Spleen (tissue), 11 donors: ENCODE results near the gene NME9. TPM values are rescaled to one million over a fixed set of nuclear protein-coding genes. Genes with fewer than 3 reads are reported as not detected.

Source experiments
- DNase-seq: peaks from one replicate; pipeline ENCODE4 v3.0.0-alpha.2; 2020
- H3K27ac ChIP-seq, 8 donors: fragments of 200-600 bp; sonication (generic) in 7 of 8; 1 replicate in 4 of 8; 2 replicates in 4 of 8; pipeline versions ENCODE4 v1.5.0 to v1.8.0; 2016 to 2021; ENCODE audit warnings: inconsistent platforms in 4 of 8, mild to moderate bottlenecking in 4 of 8, moderate library complexity in 1 of 8
- H3K27me3 ChIP-seq, 7 donors: fragments of 200-600 bp; sonication (generic) in 6 of 7; replicated peaks in 1 of 7; 1 replicate in 4 of 7; 2 replicates in 3 of 7; pipeline versions ENCODE4 v1.5.0 to v1.8.0; 2016 to 2021; ENCODE audit warnings: inconsistent platforms in 3 of 7, mild to moderate bottlenecking in 1 of 7
- H3K36me3 ChIP-seq, 6 donors: fragments of 200-600 bp; sonication (generic) in 5 of 6; 1 replicate in 4 of 6; 2 replicates in 2 of 6; pipeline versions ENCODE4 v1.5.0 to v1.8.0; 2016 to 2021; ENCODE audit warnings: inconsistent platforms in 2 of 6
- H3K4me1 ChIP-seq, 6 donors: fragments of 200-600 bp; sonication (generic) in 5 of 6; 1 replicate in 3 of 6; 2 replicates in 3 of 6; pipeline versions ENCODE4 v1.5.0 to v1.8.0; 2016 to 2021; ENCODE audit warnings: inconsistent platforms in 3 of 6
- H3K4me3 ChIP-seq, 8 donors: fragments of 200-600 bp; sonication (generic) in 7 of 8; 1 replicate in 4 of 8; 2 replicates in 4 of 8; pipeline versions ENCODE4 v1.5.0 to v1.8.0; 2016 to 2021; ENCODE audit warnings: inconsistent platforms in 4 of 8, mild to moderate bottlenecking in 4 of 8, moderate library complexity in 2 of 8
- H3K9me3 ChIP-seq, 8 donors: fragments of 200-600 bp; sonication (generic) in 7 of 8; 1 replicate in 4 of 8; 2 replicates in 4 of 8; pipeline versions ENCODE4 v1.5.0 to v1.8.0; 2016 to 2021; ENCODE audit warnings: inconsistent platforms in 4 of 8
- POLR2A ChIP-seq, 3 donors: fragments of 450-650 bp; IDR thresholded peaks; one replicate each; pipeline ENCODE4 v1.5.1; 2017; ENCODE audit warnings: antibody characterized with exemption in 3 of 3, mild to moderate bottlenecking in 1 of 3
- POLR2AphosphoS5 ChIP-seq, 3 donors: sonication (generic); formaldehyde crosslinking; IDR thresholded peaks; one replicate each; pipeline ENCODE4 v1.5.1; 2017; ENCODE audit warnings: antibody characterized with exemption in 3 of 3
- WGBS, 5 donors: extraction: QIAGEN DNeasy Blood & Tissue Kit in 3 of 5; methylation state at CpG; one replicate each; pipeline versions ENCODE4 v1.1.5 to v1.1.7; 2013 to 2018; 5-methylcytosine and 5-hydroxymethylcytosine counted together
- intact Hi-C: fragments of 100-400 bp; cut with DNase I; formaldehyde crosslinking; loops from one replicate; pipeline ENCODE4 v1.15.0; 2023; ENCODE audit warnings: low total_unique reads
- polyA plus RNA-seq, 3 donors: library from polyadenylated mRNA; stranded (reverse); fragments of 200-250 nt; gene quantifications; one replicate each; pipeline ENCODE4 v1.2.1, GENCODE V29; 2013
- total RNA-seq, 7 donors: library from RNA; depleted of rRNA in 3 of 7; stranded (reverse); fragments of >200 nt in 3 of 7; fragmentation: NEBNext Ultra II Directional in 4 of 7; extraction: Animal tissue kit (Norgen Biotek cat#: 25700) in 4 of 7; gene quantifications; one replicate each; pipeline versions ENCODE4 v1.1.0 to v1.2.1, GENCODE V29; 2016 to 2021
- TF ChIP-seq, protein P1 (sequence below), 11 experiments: fragments of 200-600 bp in 7 of 11; fragments of 450-650 bp in 4 of 11; sonication (generic) in 4 of 11; IDR thresholded peaks in 8 of 11; conservative IDR thresholded peaks in 3 of 11; 1 replicate in 7 of 11; 2 replicates in 4 of 11; pipeline versions ENCODE4 v1.4.0 to v1.8.0; 2016 to 2021; ENCODE audit warnings: antibody characterized with exemption in 11 of 11, inconsistent platforms in 4 of 11, mild to moderate bottlenecking in 1 of 11
- donor health status: healthy with polysubstance abuse.
- donor health status: DM: no; HTN: no; CAD: no; lungs with moderate emphysema.
- donor health status: DM: no; HTN: no; CAD: no.
- donor health status: Bipolar disorder and iron deficiency.
- donor health status: healthy.
- donor health status: DM: no; HTN: no; CAD: no.
- donor health status: DM: yes; HTN: yes; CAD: no.

The NME9 gene
- total and polyA plus RNA-seq, 10 donors = 0.14 to 4.1 (median 0.44) TPM; not detected in 4

- WGBS, 5 donors = 82 to 95% (median 88%) methylated on average over 4 of the region's 4 CpGs
- intact Hi-C loops = loop anchor here (5.0 kb wide), 1 partner anchor 83 kb away; no protein-coding TSS in a partner anchor
Observed at GRCh38 chr3:138334608-138335007, 5.0 kb upstream of the NME9 start.

DNA sequence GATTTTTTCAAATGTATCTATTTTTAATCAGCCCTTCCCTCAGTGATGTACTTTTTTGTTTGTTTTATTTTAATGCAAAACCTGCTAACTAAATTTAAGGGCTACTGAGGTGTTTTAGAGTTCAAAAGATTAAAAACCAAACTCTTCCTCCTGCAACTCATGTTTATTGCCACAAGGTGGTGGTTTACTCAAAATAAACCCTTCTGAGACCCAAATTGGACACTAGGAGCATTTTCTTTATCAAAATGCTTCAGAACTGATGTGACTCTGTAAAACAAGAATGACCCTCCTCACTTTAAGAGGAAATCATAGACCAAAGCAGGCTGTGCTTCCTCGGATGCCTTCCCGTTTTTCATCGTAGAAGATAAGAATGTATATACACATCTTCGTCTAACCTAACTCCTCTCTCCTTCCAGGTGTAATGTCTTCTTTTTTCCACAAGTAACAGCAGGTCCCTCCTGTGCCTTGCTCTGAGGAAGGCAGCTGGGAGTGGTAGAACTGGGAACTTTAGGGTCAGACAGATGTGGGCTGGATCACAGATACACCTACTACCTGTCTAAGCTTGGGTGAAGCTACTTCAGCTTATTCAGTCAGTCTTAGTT lies 2.9 kb upstream of the NME9 start:
- Histone ChIP-seq H3K27me3 (peaks cover 0 to 4% (median 0%) of the 10 kb centered on the region in 7 donors), H3K4me3 (no peak overlapping the region), H3K27ac (no peak overlapping the region), H3K4me1 (peaks cover 8 to 21% (median 17%) of the 10 kb centered on the region in 6 donors), H3K36me3 (no peaks in the 10 kb centered on the region), H3K9me3 (no peaks in the 10 kb centered on the region)
- TF ChIP-seq, protein P1, sequence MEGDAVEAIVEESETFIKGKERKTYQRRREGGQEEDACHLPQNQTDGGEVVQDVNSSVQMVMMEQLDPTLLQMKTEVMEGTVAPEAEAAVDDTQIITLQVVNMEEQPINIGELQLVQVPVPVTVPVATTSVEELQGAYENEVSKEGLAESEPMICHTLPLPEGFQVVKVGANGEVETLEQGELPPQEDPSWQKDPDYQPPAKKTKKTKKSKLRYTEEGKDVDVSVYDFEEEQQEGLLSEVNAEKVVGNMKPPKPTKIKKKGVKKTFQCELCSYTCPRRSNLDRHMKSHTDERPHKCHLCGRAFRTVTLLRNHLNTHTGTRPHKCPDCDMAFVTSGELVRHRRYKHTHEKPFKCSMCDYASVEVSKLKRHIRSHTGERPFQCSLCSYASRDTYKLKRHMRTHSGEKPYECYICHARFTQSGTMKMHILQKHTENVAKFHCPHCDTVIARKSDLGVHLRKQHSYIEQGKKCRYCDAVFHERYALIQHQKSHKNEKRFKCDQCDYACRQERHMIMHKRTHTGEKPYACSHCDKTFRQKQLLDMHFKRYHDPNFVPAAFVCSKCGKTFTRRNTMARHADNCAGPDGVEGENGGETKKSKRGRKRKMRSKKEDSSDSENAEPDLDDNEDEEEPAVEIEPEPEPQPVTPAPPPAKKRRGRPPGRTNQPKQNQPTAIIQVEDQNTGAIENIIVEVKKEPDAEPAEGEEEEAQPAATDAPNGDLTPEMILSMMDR (IDR thresholded peaks at IDR 0.05 in 8 of 11, conservative IDR thresholded peaks at IDR 0.05 in 3 of 11) = peak in 9 of 11 experiments; percentile 22 to 63 (median 57)
- TF ChIP-seq POLR2A (IDR thresholded peaks at IDR 0.05) = no peak
- no peak for TF ChIP-seq POLR2AphosphoS5 (IDR thresholded peaks at IDR 0.05)
- intact Hi-C loops = loop anchor here (5.0 kb wide), 1 partner anchor 85 kb away; no protein-coding TSS in a partner anchor
- WGBS, 5 donors = 28 to 54% (median 30%) methylated on average over 4 of the region's 4 CpGs
- DNase-seq = no peak

More at GRCh38 chr3:138334608-138335007, 5.0 kb upstream of the NME9 start:
- no peak for DNase-seq
- peaks cover 3 to 8% (median 7%) of the 10 kb centered on the region in 6 donors for H3K4me1 ChIP-seq
- H3K36me3 ChIP-seq = no peaks in the 10 kb centered on the region
- peaks cover 0 to 1% (median 0%) of the 10 kb centered on the region in 7 donors for H3K27me3 ChIP-seq
- H3K9me3 ChIP-seq = no peaks in the 10 kb centered on the region
- no peak overlapping the region for H3K4me3 ChIP-seq
- TF ChIP-seq POLR2AphosphoS5 (IDR thresholded peaks at IDR 0.05) (no peak), POLR2A (IDR thresholded peaks at IDR 0.05) (no peak)
- TF ChIP-seq, protein P1 (IDR thresholded peaks at IDR 0.05 in 8 of 11, conservative IDR thresholded peaks at IDR 0.05 in 3 of 11) = no peak
- no peak overlapping the region for H3K27ac ChIP-seq

DNA sequence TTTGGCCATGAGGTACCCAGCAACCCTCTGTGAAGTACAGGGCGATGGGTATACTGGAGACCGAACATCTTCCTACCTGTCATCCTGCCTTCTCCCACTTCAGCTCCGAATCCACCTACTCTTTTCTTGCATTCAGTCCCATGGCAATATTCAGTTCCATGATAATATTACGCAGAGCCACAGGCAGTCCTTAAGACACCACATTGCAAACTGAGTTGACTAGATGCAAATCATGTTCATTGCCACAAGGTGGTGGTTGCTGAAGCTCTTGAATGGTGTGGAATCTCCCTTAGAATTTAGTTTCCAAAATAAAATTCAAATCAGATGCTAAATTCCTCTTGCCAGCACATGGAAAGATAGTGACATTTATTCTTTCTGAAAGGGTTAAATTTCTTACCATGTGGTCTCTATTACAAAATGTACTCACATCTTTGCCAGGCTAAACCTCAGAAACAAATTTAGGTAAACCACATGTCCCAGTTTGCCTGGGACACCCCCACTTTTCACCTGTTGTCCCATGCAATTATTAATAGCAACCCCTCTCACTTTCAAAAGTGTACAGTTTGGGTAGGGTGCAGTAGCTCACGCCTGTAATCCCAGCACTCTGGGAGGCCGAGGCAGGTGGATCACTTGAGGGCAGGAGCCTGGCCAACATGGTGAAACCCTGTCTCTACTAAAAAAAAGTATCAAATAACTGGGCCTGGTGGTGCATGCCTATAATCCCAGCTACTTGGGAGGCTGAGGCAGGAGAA lies 1.7 kb upstream of the NME9 start:
- Histone ChIP-seq H3K27ac (no peak overlapping the region), H3K27me3 (peaks cover 0 to 4% (median 0%) of the 10 kb centered on the region in 7 donors), H3K4me3 (no peak overlapping the region), H3K36me3 (no peaks in the 10 kb centered on the region), H3K4me1 (peaks cover 8 to 21% (median 17%) of the 10 kb centered on the region in 6 donors), H3K9me3 (no peaks in the 10 kb centered on the region)
- TF ChIP-seq, protein P1 (IDR thresholded peaks at IDR 0.05 in 8 of 11, conservative IDR thresholded peaks at IDR 0.05 in 3 of 11) = no peak
- no peak for TF ChIP-seq POLR2AphosphoS5 (IDR thresholded peaks at IDR 0.05)
- TF ChIP-seq POLR2A (IDR thresholded peaks at IDR 0.05) = no peak
- 82 to 94% (median 92%) methylated on average over 5 to 6 of the region's 6 CpGs for WGBS, 5 donors
- intact Hi-C loops = loop anchor here (5.0 kb wide), 1 partner anchor 86 kb away; no protein-coding TSS in a partner anchor
- DNase-seq = no peak

DNA sequence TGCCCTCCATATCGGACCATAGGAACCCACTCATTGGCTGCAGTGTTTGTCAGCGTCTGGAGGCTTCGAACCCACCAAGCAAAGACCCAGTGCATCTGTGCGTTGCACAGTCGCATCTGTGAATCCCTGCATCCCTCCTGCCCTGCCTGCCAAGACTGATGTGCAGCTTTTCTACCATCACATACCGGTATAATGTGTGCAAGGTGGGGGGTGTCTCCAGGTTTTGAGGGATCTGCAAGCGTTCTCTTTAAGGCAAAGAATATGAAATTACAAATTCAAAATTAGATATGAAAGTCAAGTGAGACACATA lies 288 bp upstream of the NME9 start:
- TF ChIP-seq POLR2AphosphoS5 (IDR thresholded peaks at IDR 0.05) = no peak
- TF ChIP-seq, protein P1 (IDR thresholded peaks at IDR 0.05 in 8 of 11, conservative IDR thresholded peaks at IDR 0.05 in 3 of 11) = no peak
- TF ChIP-seq POLR2A (IDR thresholded peaks at IDR 0.05) = no peak
- Histone ChIP-seq H3K27me3 (peaks cover 0 to 4% (median 0%) of the 10 kb centered on the region in 7 donors), H3K4me3 (peak overlapping the region; percentile 60 to 84 (median 68)), H3K9me3 (no peaks in the 10 kb centered on the region), H3K4me1 (peaks cover 8 to 21% (median 17%) of the 10 kb centered on the region in 6 donors), H3K27ac (peak overlapping the region in 3 of 8 donors; percentile 58 to 73 (median 71)), H3K36me3 (no peaks in the 10 kb centered on the region)
- 6 to 15% (median 9%) methylated on average over 6 to 7 of the region's 7 CpGs for WGBS, 5 donors
- intact Hi-C loops = loop anchor here (5.0 kb wide), 1 partner anchor 87 kb away; no protein-coding TSS in a partner anchor
- no peak for DNase-seq
